K562 (cell line): ENCODE measurements around the gene ATP6V0C. TPM values are rescaled to one million over a fixed set of nuclear protein-coding genes. Genes with fewer than 3 reads are reported as not detected.
A peak's percentile ranks its signal among the peaks of the same experiment; 100 is the strongest.

ENCODE experiments used
- ATAC-seq: fragments of 200-7000 bp; cut with Tn5 transposase; 3 replicates; pipeline ENCODE4 v1.9.1; 2020; ENCODE audit warnings: moderate library complexity
- BruUV-seq: library from RNA; stranded (reverse); fragments of 400-500 nt; replicated peaks from 2 replicates; lab custom pipeline; 2021; lab: Mats Ljungman, UMichigan
- CTCF ChIA-PET: fragments of 300-600 bp; formaldehyde crosslinking; extraction: SDS; loops from one replicate; lab custom pipeline; 2021; ENCODE audit warnings: low intra/inter-chr PET ratio; lab: Yijun Ruan, JAX
- POLR2A ChIA-PET: fragments of 300-600, 350-650 bp; sonication (Branson Sonifier 250); formaldehyde crosslinking; extraction: SDS; loops from one replicate; lab custom pipeline; 2021; ENCODE audit warnings: antibody characterized with exemption, inconsistent platforms; lab: Yijun Ruan, JAX
- DNase-seq, 4 experiments: peaks; one replicate each; pipeline versions ENCODE4 v3.0.0 to v3.0.0-alpha.2; 2011 to 2018; ENCODE audit warnings: low spot score in 3 of 4, mixed read lengths in 3 of 4; ENCODE audit errors: extremely low read depth in 1 of 4
- FAIRE-seq: peaks from 2 replicates; lab custom pipeline; 2011; peaks lifted over from hg19 to GRCh38; lab: Jason Lieb, UNC
- H2AFZ ChIP-seq: 2 replicates; pipeline ENCODE4 v1.6.0; 2011; ENCODE audit warnings: low read depth, low read length, control low read depth, inconsistent platforms
- H3K27ac ChIP-seq: fragments of 200-600 bp; 3 replicates; pipeline ENCODE4 v1.8.0; 2011; ENCODE audit warnings: low read depth, mild to moderate bottlenecking, control low read depth, inconsistent platforms, low read length, moderate library complexity, mixed read lengths; ENCODE audit errors: extremely low read depth
- H3K27me3 ChIP-seq, 2 experiments: fragments of 300-600 bp in 1 of 2; 2 replicates in 1 of 2; 3 replicates in 1 of 2; pipeline versions ENCODE4 v1.6.0 to v1.8.0; 2011; ENCODE audit warnings: inconsistent platforms in 2 of 2, low read length in 2 of 2, mild to moderate bottlenecking in 1 of 2, mixed read lengths in 1 of 2, moderate library complexity in 1 of 2; ENCODE audit not compliant: control insufficient read depth in 2 of 2, insufficient read depth in 2 of 2
- H3K36me3 ChIP-seq: fragments of 300-600 bp; 3 replicates; pipeline ENCODE4 v1.8.0; 2011; ENCODE audit warnings: mild to moderate bottlenecking, low read length, inconsistent platforms; ENCODE audit not compliant: control insufficient read depth, insufficient read depth
- H3K4me1 ChIP-seq, 2 experiments: fragments of 200-600 bp in 1 of 2; replicated peaks in 1 of 2; 2 replicates in 1 of 2; 3 replicates in 1 of 2; pipeline versions ENCODE4 v1.5.1 to v1.8.0; 2011; ENCODE audit warnings: inconsistent platforms in 2 of 2, low read length in 2 of 2, mild to moderate bottlenecking in 1 of 2, mixed read lengths in 1 of 2, moderate library complexity in 1 of 2; ENCODE audit not compliant: control insufficient read depth in 2 of 2, insufficient read depth in 2 of 2
- H3K4me2 ChIP-seq: 2 replicates; pipeline ENCODE4 v1.6.1; 2011; ENCODE audit warnings: low read length, control low read depth, inconsistent platforms, mixed read lengths; ENCODE audit not compliant: insufficient read depth
- H3K4me3 ChIP-seq: fragments of 200-600 bp; sonication (generic), shearing (Covaris generic); 2 replicates; pipeline ENCODE4 v1.5.1; 2016; ENCODE audit warnings: control low read depth, inconsistent platforms
- H3K79me2 ChIP-seq: fragments of 200-600 bp; 3 replicates; pipeline ENCODE4 v1.8.0; 2011; ENCODE audit warnings: low read length, inconsistent platforms; ENCODE audit not compliant: control insufficient read depth, insufficient read depth
- H3K9ac ChIP-seq, 2 experiments: 2 replicates each; pipeline versions ENCODE4 v1.6.0 to v1.6.1; 2011; ENCODE audit warnings: low read depth in 2 of 2, low read length in 2 of 2, control low read depth in 1 of 2, inconsistent platforms in 1 of 2, mild to moderate bottlenecking in 1 of 2, mixed read lengths in 1 of 2; ENCODE audit not compliant: insufficient read depth in 1 of 2
- H3K9me1 ChIP-seq: one replicate; pipeline ENCODE4 v1.6.0; 2011; ENCODE audit warnings: inconsistent platforms, mild to moderate bottlenecking, low read length, moderate library complexity; ENCODE audit not compliant: control insufficient read depth, insufficient read depth
- H3K9me3 ChIP-seq: replicated peaks from 2 replicates; pipeline ENCODE4 v1.5.1; 2011; ENCODE audit warnings: low read depth, low read length, inconsistent platforms; ENCODE audit not compliant: control insufficient read depth, insufficient read depth
- H4K20me1 ChIP-seq: replicated peaks from 2 replicates; pipeline ENCODE4 v1.6.1; 2011; ENCODE audit warnings: low read length, inconsistent platforms, mixed read lengths; ENCODE audit not compliant: control insufficient read depth, insufficient read depth
- ETV5 ChIP-seq: sonication (generic); formaldehyde crosslinking; IDR thresholded peaks from 2 replicates; pipeline ENCODE4 v1.4.0; 2020; ENCODE audit warnings: low read depth, mild to moderate bottlenecking, missing genetic modification reagents
- POLR2AphosphoS2 ChIP-seq: IDR thresholded peaks from 2 replicates; pipeline ENCODE4 v1.6.1; 2012; ENCODE audit warnings: low read length, improper control_type of control experiment
- TFE3 ChIP-seq: fragments of 450-650 bp; formaldehyde crosslinking; IDR thresholded peaks from 2 replicates; pipeline ENCODE4 v1.4.0; 2020; ENCODE audit warnings: mild to moderate bottlenecking, mixed read lengths
- USF1 ChIP-seq: sonication (generic); formaldehyde crosslinking; IDR thresholded peaks from 2 replicates; pipeline ENCODE4 v1.9.0; 2022; ENCODE audit warnings: mild to moderate bottlenecking, missing genetic modification reagents
- ZBTB33 ChIP-seq: sonication (generic); formaldehyde crosslinking; IDR thresholded peaks from 2 replicates; pipeline ENCODE4 v1.8.1; 2023; ENCODE audit warnings: mild to moderate bottlenecking, missing genetic modification reagents
- ZBTB7A ChIP-seq: IDR thresholded peaks from 2 replicates; pipeline ENCODE4 v1.6.1; 2011; ENCODE audit warnings: low read depth, mild to moderate bottlenecking, low read length, moderate library complexity, borderline replicate concordance; ENCODE audit not compliant: control insufficient read depth
- ZNF431 ChIP-seq: sonication (generic); formaldehyde crosslinking; IDR thresholded peaks from 2 replicates; pipeline ENCODE4 v1.8.0; 2022; ENCODE audit warnings: mild to moderate bottlenecking, missing genetic modification reagents
- WGBS: fragments of 100-300 bp; shearing (Covaris generic); methylation state at CpG from one replicate; pipeline ENCODE4 v1.1.6; 2016; ENCODE audit warnings: low coverage, mixed read lengths; ENCODE audit not compliant: insufficient coverage; ENCODE audit errors: missing lambda C conversion rate; 5-methylcytosine and 5-hydroxymethylcytosine counted together
- in situ Hi-C: fragments of 300-500 bp; cut with MboI; formaldehyde crosslinking; loops from 4 replicates; pipeline ENCODE4 v1.15.0; 2018; ENCODE audit warnings: inconsistent platforms, mixed read lengths
- intact Hi-C: fragments of 100-400 bp; cut with micrococcal nuclease; formaldehyde crosslinking; loops from 2 replicates; pipeline ENCODE4 v1.14.2; 2022
- polyA plus RNA-seq, 8 experiments: library from polyadenylated mRNA; depleted of rRNA in 4 of 8; stranded (reverse) in 5 of 8; unstranded in 3 of 8; fragments of >200 nt; fragmentation: Nextera tagmentation in 2 of 8; fragmentation: Illumina TruSeq in 1 of 8; extraction: Ambion mirVana in 2 of 8; extraction: Trizol in 1 of 8; gene quantifications; 2 replicates each; pipeline versions ENCODE4 v1.2.1 to v1.2.3, GENCODE V29; 2011 to 2014; ENCODE audit warnings: inconsistent platforms in 1 of 8, missing spikeins in 1 of 8
- total RNA-seq, 7 experiments: library from RNA; depleted of rRNA in 6 of 7; stranded (reverse); fragments of >200 nt in 6 of 7; fragmentation: Illumina TruSeq in 2 of 7; extraction: Trizol in 2 of 7; gene quantifications; 2 replicates each; pipeline versions ENCODE4 v1.2.1 to v1.2.3, GENCODE V29; 2011 to 2021; ENCODE audit warnings: low replicate concordance in 1 of 7

ATP6V0C gene
- total and polyA plus RNA-seq, 9 of the 15 experiments (the other 6 are each of a cell fraction or from before 2014, with no cell fraction given), result 2.9 to 228 (median 22.7) TPM

- H4K20me1 ChIP-seq, result peaks cover 5% of the 10 kb centered on the region; the same call in 1 of the 2 replicates
- H3K4me3 ChIP-seq, result no peak overlapping the region
- no peak overlapping the region for H2AFZ ChIP-seq
- TF ChIP-seq ZBTB7A (no peak), ZNF431 (CRISPR knock-in tag) (no peak), TFE3 (CRISPR knock-in tag) (peak; percentile 40; the same call in 1 of the 2 replicates), POLR2AphosphoS2 (no peak), USF1 (peak; percentile 37; the same call in 1 of the 2 replicates), ETV5 (CRISPR knock-in tag) (no peak), ZBTB33 (CRISPR knock-in tag) (0 out of 2 replicates have a peak, but pooled peaks have one; percentile 20)
- H3K36me3 ChIP-seq, result peaks cover 35% of the 10 kb centered on the region; the same call in 2 of the 3 replicates
- H3K4me1 ChIP-seq, result peaks cover 24 to 77% of the 10 kb centered on the region in 2 experiments
- FAIRE-seq (peak; percentile 15), DNase-seq (no peak), ATAC-seq (no peak)
- WGBS, result 90% methylated on average over 25 of the region's 29 CpGs
- intact Hi-C loops (no loop called here), in situ Hi-C loops (no loop called here)
- BruUV-seq, result no TSS peak
- POLR2A ChIA-PET, result interaction anchor here (0.6 to 1.3 kb wide), 2 partner anchors 14 to 337 kb away, joined by 3 read pairs; no protein-coding TSS in a partner anchor
- H3K9me1 ChIP-seq, result no peaks in the 10 kb centered on the region
- no peak overlapping the region for H3K27ac ChIP-seq
- H3K9me3 ChIP-seq, result no peaks in the 10 kb centered on the region
- no peaks in the 10 kb centered on the region for H3K27me3 ChIP-seq
- CTCF ChIA-PET, result no interaction called here
- peak overlapping the region in 1 of 2 experiments; percentile 77; a peak in 2 of 4 replicates for H3K9ac ChIP-seq
- no peak overlapping the region for H3K4me2 ChIP-seq
- H3K79me2 ChIP-seq, result peaks cover 73% of the 10 kb centered on the region
These were observed 26.9 kb upstream of the ATP6V0C start for GRCh38 chr16:2486645-2487516.
